Hippocampal formation (tissue), 2 donors: ENCODE results near the gene C1orf53.

Source experiments
- DNase-seq, 2 donors: peaks; one replicate each; lab custom pipeline; 2025; lab: John Stamatoyannopoulos, UW

Gene C1orf53

DNA sequence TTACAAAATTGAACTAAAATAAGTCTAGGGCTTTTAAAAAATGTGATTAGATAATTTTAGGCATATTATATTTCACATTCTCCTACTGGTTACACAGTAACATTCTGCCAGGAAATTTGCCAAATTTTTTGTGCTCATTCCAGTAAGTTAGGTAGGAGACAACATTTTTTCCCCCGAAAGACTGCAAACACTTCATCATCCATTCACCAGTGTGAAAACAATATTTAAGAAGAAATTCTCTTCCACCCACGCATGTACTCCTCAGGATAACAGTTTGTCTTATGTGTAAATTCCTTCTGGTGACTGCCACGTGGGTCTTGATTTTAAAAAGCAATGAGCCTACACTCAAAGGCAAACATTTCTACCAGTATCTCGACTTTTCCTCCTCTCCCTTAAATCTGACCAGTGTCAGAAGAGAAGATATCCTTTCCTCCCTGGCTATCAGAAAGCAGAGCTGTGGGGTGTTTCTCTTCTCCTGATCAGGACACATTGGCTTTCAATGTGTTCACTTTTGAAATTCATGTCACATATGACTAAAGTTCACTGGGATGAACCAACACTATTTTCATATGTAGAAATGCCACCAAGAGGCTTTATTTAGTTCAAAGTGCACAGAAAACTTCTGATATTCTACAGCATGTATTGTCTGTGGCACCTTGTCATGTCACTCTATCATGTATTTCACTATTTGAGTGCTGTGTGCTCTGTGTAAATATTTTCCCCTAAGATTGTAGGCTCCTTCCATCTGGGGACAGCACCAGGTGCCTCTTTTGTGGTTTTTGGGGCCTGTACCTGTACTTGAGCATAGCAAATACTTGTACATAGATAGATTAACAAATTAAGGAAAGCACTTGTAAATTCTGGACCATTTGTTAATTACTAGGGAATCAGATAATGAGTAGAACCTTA is 53.3 kb downstream of the C1orf53 start:
- DNase-seq = peak in 1 of 2 donors; percentile 2
